GM12801 (cell line): ENCODE results near the gene CELA3A.
"Not testable (repeated sequence)": the region's sequence is repeated elsewhere in the genome, so short reads cannot be mapped to it uniquely, and the experiment has no call there.

Experiments
- TF ChIP-seq, protein P1 (sequence below): IDR thresholded peaks from one replicate; pipeline ENCODE4 v1.5.1; 2011; ENCODE audit warnings: control low read depth; ENCODE audit not compliant: insufficient read length; ENCODE audit errors: extremely low read depth

Gene CELA3A

DNA sequence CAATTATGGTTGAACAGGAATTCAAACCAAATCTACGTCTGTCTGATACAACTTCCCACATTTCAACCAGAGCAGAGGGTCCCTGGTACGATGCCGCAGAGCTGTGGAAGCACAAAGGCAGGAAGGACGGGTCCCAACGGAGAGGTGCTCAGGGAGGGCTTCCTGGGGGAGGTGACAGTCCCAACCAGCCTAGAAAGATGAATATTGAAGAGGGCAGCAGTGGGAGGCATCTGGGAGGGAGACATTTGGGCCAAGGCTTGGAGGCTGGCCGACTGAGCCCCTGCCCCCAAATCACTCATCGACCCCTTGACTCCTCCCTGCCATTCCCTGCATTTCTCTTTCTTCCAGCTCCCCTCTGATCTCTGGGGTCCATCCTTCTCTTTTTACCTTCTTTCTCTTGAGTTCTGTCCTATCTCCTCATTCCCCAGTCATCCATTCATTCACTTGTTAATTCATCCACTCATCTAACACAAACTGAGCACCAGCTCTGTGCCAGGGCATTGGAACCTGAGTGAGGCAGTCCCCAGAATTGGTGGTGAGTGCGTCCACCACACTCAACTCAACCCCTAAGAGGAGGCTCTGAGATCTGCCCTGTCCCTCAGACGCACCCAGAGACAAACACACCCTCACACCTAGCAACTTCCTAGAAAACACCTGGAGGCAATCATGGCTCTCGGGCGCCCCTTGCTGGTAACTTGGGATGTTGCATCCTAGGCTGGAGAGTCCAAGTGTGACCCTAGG lies 37.8 kb upstream of the CELA3A start:
- TF ChIP-seq, protein P1, sequence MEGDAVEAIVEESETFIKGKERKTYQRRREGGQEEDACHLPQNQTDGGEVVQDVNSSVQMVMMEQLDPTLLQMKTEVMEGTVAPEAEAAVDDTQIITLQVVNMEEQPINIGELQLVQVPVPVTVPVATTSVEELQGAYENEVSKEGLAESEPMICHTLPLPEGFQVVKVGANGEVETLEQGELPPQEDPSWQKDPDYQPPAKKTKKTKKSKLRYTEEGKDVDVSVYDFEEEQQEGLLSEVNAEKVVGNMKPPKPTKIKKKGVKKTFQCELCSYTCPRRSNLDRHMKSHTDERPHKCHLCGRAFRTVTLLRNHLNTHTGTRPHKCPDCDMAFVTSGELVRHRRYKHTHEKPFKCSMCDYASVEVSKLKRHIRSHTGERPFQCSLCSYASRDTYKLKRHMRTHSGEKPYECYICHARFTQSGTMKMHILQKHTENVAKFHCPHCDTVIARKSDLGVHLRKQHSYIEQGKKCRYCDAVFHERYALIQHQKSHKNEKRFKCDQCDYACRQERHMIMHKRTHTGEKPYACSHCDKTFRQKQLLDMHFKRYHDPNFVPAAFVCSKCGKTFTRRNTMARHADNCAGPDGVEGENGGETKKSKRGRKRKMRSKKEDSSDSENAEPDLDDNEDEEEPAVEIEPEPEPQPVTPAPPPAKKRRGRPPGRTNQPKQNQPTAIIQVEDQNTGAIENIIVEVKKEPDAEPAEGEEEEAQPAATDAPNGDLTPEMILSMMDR, result peak; percentile 87

DNA sequence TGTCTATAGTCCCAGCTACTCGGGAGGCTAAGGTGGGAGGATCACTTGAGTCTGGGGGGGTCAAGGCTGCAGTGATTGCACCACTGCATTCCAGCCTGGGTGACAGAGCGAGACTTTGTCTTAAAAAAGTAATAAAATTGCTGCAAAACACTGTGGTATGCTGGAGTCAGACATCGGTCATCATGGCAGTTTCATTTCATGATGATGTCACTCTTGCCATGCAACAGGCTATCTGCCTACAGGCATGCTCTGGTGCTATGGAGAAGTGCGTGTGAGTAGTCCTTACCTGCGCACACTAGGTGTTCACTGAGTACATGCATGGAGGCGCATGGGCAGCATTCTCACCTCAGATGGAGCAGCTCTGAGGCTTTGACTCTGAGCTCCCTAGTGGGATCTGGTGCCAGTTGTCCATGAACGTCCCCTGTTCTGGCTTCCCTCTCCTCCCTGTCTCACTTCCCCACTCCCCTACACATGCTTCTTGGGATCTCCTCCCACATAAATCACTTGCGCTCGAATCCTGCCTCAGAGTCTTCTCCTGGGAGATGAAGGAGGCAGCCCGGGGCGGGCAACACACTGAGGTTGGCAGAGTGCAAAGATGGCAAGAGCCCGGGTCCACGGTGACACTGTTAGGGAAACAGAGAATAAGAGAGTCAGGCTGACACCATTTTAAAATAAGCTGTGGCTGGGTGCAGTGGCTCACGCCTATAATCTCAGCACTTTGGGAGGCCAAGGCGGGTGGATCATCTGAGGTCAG lies 35.0 kb upstream of the CELA3A start:
- TF ChIP-seq, protein P1, result no peak

DNA sequence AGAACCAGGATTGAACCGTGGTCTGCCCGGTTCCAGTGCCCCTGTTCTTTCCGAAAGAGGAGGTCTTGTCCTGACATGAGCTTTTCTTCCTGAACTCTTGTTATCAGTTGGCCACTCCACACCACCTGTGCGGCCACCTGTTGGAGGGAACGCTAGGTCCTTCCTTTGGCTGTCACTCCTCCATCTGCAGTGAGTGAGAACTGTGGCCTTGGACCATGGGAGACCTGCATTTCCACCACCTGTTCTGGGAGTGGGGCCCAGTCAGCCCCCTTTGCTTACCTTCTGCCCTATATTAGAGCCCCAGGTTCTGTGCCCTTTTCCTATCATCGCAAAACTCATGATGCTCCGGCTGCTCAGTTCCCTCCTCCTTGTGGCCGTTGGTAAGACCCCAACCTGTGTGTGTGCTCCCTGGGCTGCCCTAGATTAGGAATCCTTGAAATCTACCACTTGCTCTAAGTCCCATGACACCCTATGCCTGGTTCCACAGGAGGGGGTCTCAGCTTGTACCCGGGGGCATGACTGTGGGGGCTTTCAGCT lies 24.7 kb upstream of the CELA3A start, which contains the start of gene CELA3B:
Gene CELA3B, plus strand, starts transcription at position 320 of the 537 bp plus-strand sequence. Its CDS starts 18 bp downstream, at position 338.
- TF ChIP-seq, protein P1, result not testable (repeated sequence)

DNA sequence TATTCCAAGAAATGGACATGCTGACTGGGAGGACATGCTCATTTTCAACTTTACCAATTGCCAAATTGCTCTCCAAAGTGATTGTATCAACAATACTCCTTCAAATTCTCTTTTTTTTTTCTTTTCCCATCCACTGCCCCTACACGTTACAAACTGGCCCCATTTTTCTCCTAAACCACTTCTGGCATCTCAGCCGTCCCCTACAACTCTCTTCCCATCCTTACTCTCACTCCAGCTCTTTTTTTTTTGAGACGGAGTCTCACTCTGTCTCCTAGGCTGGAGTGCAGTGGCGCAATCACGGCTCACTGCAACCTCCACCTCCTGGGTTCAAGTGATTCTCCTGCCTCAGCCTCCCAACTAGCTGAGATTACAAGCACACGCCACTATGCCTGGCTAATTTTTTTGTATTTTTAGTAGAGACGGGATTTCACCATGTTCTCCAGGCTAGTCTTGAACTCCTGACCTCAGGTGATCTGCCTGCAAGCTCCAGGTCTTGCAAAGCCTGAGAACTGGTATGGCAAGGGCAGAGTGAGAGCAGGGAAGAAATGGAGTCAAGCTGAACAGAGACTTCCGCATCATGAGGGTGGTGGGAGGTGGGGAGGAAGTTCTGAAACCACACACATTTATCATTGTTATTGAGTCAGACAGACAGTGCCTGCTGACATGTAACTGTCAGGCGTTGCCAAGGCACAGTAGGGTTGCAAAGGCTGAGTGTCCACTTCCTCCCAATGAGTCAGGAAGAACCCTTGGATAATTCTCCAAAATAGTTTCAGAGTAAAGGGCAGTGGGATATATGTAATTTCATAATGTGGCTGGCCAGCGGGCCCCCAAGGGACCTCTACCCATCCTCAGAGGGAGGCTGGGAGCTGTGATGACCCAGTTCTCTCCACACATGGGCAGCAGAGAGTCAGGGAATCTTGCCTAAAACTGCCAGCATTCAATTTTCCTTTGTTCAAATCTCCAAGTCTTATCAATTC lies 17.4 kb downstream of the CELA3A start:
- TF ChIP-seq, protein P1, result no peak

DNA sequence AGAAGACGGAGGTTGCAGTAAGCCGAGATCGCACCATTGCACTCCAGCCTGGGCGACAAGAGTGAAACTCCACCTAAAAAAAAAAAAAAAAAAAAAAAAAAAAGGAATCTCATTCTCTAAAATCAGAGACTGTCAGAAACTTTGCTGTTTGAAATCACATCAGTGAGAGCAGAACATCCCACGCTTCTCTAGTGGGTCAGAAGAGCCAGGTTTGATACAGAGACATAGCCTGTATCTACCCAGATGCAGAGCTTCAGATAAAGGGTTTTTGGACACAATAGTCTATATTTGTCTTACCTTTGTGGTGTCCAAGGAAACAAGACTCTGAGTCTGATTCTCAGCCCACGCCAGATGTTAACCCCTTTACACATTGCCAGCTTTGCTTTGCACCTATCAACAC lies 19.6 kb downstream of the CELA3A start:
- TF ChIP-seq, protein P1, result no peak

DNA sequence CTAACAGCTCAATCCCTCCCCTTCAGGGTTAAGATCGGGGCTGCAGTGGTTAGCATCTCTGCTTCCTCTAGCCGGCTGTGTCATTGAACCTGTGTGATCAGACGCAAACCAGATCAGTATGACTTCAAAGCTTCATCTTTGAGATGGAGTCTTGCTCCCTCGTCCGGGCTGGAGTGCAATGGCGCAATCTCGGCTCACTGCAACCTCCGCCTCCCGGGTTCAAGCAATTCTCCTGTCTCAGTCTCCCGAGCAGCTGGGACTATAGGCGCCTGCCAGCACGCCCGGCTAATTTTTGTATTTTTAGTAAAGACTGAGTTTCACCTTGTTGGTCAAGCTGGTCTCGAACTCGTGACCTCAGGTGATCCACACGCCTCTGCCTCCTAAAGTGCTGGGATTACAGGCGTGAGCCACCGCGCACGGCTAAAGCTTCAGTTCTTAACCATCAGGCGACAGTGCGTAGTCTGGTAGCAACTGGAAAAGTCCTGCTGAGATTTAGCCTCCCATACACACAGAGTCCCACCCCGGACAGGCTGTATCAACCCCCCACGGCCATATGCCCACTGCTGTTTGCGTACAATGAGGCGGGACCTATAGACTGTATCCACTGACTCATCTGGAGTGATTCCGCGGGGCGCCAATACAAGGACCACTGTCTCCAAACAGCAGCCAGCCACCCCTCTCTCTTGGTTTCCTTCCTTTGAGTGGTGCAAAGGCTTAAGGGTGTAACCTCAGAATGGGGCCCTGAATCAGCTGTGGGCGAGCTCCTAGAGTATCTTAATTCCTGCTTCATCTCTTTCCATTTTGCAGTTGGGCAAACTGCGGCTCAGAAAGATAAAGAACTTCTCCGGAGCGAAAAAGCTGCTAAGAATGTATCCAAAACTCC lies 23.3 kb downstream of the CELA3A start:
- TF ChIP-seq, protein P1, result no peak
